Rectal smooth muscle tissue (tissue), 1 donor: ENCODE results near the gene BATF2.

Experiments used
- H3K27ac ChIP-seq: one replicate; pipeline ENCODE4 v1.7.0; 2013; ENCODE audit warnings: low read depth, low read length, inconsistent platforms
- H3K27me3 ChIP-seq: one replicate; pipeline ENCODE4 v1.7.0; 2013; ENCODE audit warnings: low read length; ENCODE audit not compliant: control insufficient read depth, insufficient read depth
- H3K36me3 ChIP-seq: one replicate; pipeline ENCODE4 v1.7.0; 2013; ENCODE audit warnings: low read length; ENCODE audit not compliant: control insufficient read depth, insufficient read depth
- H3K4me1 ChIP-seq: one replicate; pipeline ENCODE4 v1.7.0; 2013; ENCODE audit warnings: low read length; ENCODE audit not compliant: control insufficient read depth, insufficient read depth
- H3K4me3 ChIP-seq: one replicate; pipeline ENCODE4 v1.7.0; 2013; ENCODE audit warnings: low read length
- H3K9ac ChIP-seq: one replicate; pipeline ENCODE4 v1.7.0; 2013; ENCODE audit warnings: low read length

The BATF2 gene

DNA sequence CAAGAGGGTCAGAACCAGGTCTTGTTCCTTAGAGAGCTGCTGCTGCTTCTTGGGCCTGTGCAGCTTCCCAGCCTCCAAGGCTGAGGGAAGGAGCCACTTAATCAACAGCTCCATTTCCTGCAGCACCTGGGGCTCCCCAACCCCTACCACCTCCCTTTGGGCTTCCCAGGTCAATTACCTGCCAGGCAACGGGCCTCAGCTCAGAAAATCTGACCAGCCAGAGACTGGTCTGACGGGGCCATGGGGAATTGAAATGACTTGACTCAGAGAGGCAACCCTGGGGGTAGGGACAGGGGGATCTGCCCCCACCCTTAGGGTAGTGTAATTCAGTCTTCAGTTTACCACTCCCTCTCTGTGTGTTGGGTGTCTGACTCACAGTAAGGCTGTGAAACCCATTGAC lies 20.1 kb downstream of the BATF2 start:
- H3K4me3 ChIP-seq = no peak overlapping the region
- H3K4me1 ChIP-seq = no peaks in the 10 kb centered on the region
- no peak overlapping the region for H3K27ac ChIP-seq
- no peak overlapping the region for H3K9ac ChIP-seq
- no peaks in the 10 kb centered on the region for H3K36me3 ChIP-seq
- H3K27me3 ChIP-seq = no peaks in the 10 kb centered on the region

DNA sequence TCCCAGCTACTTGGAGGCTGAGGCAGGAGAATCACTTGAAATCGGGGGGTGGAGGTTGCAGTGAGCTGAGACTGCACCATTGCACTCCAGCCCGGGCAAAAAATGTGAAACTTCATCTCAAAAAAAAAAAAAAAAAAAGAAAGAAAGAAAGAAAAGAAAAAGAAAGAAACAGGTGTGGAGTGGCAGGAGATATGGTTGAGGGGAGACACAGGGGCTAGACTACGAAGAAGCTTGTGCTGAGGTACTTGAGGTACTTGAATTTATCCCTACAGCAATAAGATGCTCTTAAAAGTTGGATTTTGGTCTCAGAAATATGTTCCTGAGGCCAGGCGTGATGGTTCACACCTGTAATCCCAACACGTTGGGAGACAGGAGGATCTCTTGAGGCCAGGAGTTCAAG lies 22.6 kb downstream of the BATF2 start:
- H3K36me3 ChIP-seq = no peaks in the 10 kb centered on the region
- H3K4me1 ChIP-seq = no peaks in the 10 kb centered on the region
- no peak overlapping the region for H3K27ac ChIP-seq
- H3K9ac ChIP-seq = no peak overlapping the region
- no peaks in the 10 kb centered on the region for H3K27me3 ChIP-seq
- H3K4me3 ChIP-seq = no peak overlapping the region

DNA sequence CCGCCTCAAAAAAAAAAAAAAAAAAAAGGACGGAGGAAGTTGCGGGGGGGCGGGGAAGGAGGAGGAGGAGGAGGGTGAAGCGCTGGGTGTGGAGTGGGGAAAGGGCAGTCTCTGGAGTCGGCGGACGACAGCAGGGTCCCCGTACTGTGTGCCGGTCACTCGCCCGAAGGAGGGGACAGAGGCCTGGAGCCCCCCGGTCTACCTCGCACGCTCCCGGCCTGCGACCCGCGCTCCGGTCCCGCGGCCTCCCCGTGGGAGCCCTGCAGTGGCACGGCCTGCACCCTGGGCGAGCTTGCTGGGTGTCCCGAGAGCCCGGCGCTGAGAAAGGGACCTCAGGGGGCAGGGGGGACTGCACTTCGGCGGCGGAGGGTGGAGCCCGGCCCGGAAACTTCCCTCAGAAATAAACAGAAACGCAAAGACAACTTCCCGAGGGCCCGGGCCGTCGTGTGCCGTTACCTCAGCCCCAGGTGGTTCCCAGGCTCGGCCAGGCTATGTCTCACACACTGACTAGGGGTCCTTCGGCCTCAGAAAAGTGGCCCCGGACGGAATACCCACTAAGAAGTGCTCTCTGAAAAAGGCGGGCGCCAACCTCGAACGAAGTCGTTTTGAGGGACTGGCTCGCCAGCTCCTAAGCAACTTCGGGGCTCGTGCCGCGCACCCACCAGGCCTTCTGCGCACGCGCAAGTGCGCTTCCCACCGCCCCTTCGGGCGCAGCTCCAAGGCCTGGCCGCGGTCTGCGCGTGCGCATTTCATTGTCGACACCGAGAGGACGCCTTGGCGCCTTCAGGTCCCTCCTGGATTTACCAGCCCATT lies 25.1 kb downstream of the BATF2 start, which contains the start of gene MAJIN:
MAJIN (minus strand) TSS at position 688 of the 813 bp plus-strand sequence. CDS start 12,703 bp downstream, outside the sequence.
- no peaks in the 10 kb centered on the region for H3K36me3 ChIP-seq
- no peak within 1 kb of the TSS for H3K9ac ChIP-seq
- no peaks in the 10 kb centered on the region for H3K4me1 ChIP-seq
- no peak within 1 kb of the TSS for H3K27ac ChIP-seq
- peak within 1 kb of the TSS; percentile 64 for H3K4me3 ChIP-seq
- no peaks in the 10 kb centered on the region for H3K27me3 ChIP-seq

DNA sequence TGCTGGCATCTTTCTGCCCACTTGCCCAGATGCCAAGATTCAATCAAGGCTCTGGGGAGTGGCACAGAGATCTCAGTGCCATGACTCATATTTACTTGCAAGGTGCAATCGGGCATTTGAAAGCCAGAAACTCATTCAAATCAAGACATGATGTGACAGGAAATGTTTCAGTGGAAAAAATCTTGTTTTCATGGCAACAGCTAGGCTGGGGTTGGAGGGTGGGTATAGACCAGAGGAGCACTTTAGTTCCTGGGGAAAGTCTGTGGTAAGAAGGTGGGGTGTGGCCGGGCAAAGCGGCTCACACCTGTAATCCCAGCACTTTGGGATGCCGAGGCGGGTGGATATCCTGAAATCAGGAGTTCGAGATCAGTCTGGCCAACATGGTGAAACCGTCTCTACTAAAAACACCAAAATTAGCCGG lies 26.0 kb downstream of the BATF2 start:
- Histone ChIP-seq H3K9ac (no peak overlapping the region), H3K4me3 (no peak overlapping the region), H3K4me1 (no peaks in the 10 kb centered on the region), H3K27me3 (no peaks in the 10 kb centered on the region), H3K36me3 (no peaks in the 10 kb centered on the region), H3K27ac (no peak overlapping the region)

DNA sequence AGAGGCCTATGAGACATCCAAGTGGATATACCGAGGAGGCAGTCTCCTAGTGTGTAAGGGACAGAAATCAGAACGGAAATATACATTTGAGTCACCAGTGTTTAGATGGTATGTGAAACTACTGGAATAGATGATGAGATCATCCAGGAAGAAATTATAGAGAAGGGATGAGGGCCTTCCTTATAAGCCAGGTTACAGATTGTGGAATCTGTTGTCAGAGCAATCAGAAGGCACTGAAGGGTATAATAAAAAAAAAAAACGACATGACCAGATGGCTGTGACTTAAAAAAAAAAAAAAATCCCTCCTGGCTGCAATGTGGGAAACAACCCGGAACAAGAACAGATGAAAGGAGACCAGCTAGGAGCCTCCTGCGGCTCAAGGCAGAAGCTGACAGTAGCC lies 27.6 kb downstream of the BATF2 start:
- no peak overlapping the region for H3K4me3 ChIP-seq
- H3K9ac ChIP-seq = no peak overlapping the region
- no peaks in the 10 kb centered on the region for H3K4me1 ChIP-seq
- no peaks in the 10 kb centered on the region for H3K27me3 ChIP-seq
- no peaks in the 10 kb centered on the region for H3K36me3 ChIP-seq
- no peak overlapping the region for H3K27ac ChIP-seq

DNA sequence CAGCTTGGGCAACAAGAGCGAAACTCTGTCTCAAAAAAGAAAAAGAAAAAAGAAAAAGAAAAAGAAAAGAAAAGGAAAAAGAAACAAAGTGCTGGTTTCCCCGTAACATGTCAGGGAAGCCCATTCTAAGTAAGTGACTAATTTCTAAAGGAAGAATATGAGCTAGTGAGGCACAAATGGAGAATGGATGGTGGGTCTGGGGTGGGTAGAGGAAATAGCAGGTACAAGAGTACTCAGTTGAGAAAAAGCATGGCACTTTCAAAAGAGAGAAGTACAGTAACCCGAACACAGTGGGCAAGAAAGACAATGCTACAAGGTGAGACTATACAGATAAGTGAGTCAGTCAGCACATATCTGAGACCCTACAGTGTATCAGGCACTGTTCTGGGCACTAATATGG lies 29.4 kb downstream of the BATF2 start:
- H3K27me3 ChIP-seq = no peaks in the 10 kb centered on the region
- H3K4me3 ChIP-seq = no peak overlapping the region
- no peaks in the 10 kb centered on the region for H3K36me3 ChIP-seq
- no peak overlapping the region for H3K9ac ChIP-seq
- no peak overlapping the region for H3K27ac ChIP-seq
- no peaks in the 10 kb centered on the region for H3K4me1 ChIP-seq

DNA sequence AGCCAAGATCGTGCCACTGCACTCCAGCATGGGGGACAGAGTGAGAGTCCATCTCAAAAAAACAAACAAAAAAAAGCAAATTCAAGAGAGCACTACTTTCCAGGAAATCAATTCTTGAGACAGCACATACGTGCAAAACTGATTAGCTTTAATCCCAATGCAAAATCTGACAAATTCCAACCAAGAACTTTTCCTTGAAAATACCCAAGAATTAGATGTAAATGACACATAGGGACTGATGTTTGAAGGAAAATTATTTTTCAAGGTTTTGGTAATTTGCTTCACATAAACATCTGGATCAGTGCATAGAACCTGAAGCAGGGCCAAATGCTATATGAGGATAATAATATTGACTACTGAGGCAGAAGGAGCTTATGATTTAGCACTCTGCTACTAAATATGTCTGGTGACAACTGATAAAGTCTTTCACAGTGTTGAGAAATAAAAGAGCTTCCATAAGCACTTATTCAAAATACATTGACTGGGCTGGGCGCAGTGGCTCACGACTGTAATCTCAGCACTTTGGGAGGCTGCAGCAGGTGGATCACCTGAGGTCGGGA lies 33.6 kb downstream of the BATF2 start:
- Histone ChIP-seq H3K27me3 (no peaks in the 10 kb centered on the region), H3K36me3 (no peaks in the 10 kb centered on the region), H3K27ac (no peak overlapping the region), H3K9ac (no peak overlapping the region), H3K4me3 (no peak overlapping the region), H3K4me1 (no peaks in the 10 kb centered on the region)

DNA sequence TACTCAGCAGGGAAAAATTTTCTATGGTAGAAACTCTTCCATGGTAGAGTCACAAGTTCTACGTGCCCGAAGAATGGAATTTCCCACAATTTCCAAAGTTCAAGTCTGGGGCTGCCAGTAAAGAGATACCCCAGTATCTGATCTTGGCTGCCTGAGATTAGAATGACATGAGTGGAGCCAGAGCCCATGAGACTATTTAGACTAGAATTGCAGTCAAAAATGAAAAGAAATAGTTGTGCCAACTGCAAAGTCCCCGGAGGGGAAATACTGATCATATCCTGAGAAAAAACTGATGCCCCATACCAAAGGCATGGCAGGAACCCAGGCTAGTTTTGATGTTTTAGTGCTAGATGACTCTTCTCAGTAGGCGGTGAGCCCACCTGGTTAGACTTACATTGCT lies 36.1 kb downstream of the BATF2 start:
- H3K9ac ChIP-seq = no peak overlapping the region
- H3K27ac ChIP-seq = no peak overlapping the region
- H3K36me3 ChIP-seq = no peaks in the 10 kb centered on the region
- H3K4me1 ChIP-seq = no peaks in the 10 kb centered on the region
- no peak overlapping the region for H3K4me3 ChIP-seq
- H3K27me3 ChIP-seq = no peaks in the 10 kb centered on the region

DNA sequence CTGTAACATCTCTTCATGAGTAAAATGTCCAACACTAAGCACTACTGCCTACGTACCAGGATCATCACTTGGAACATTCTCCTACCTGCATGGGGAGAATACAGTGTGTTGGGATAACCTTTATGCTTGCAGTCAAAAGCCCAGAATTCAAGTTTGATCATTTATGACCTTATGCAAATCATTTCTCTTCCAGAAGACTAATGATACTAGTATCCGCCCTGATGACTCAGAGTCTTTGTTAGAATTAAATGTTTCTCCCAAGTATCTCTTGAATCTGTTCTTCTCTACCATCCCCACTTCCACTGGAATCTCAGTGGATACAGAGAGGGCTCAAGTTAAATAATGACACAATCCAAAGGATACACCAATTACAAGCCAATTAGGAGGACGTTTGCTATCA lies 37.3 kb downstream of the BATF2 start:
- Histone ChIP-seq H3K4me1 (peaks cover 3% of the 10 kb centered on the region), H3K36me3 (no peaks in the 10 kb centered on the region), H3K27me3 (no peaks in the 10 kb centered on the region), H3K9ac (no peak overlapping the region), H3K27ac (no peak overlapping the region), H3K4me3 (no peak overlapping the region)

DNA sequence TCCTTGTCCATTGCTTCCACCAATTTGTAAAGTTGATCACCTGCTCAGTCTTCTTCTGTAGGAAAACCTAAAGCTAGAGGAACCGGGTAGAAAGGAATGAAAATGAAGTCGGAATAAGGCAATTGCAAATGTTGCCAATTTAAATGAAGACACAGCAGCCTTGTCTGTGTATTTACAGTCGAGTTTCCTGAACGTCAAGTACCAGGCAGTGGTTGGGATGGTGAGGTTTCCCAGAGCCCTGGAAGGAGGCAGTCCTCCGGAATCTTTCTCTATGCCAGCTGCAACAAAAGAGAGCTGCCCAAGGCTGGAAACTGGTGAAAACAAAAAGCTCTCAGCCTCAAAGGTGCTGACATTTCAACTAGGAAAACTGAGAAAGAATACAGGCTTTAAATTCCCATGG lies 42.6 kb downstream of the BATF2 start:
- Histone ChIP-seq H3K4me1 (peaks cover 5% of the 10 kb centered on the region), H3K27ac (peak overlapping the region; percentile 14), H3K27me3 (no peaks in the 10 kb centered on the region), H3K4me3 (no peak overlapping the region), H3K36me3 (no peaks in the 10 kb centered on the region), H3K9ac (no peak overlapping the region)

DNA sequence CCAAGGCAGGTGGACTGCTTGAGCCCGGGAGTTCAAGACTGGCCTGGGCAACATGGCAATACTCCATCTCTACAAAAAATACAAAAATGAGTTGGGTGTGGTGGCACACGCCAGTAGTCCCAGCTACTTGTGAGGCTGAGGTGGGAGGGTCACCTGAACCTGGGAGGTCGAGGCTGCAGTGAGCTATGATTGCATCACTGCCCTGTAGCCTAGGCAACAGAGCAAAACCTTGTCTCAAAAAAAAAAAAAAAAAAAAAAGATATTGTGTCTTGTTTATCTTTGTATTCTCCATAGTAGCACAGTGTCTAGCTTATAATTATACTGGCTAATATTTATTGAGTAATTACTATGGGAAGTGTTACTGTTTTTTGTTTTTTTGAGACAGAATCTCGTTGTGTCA lies 45.2 kb downstream of the BATF2 start:
- Histone ChIP-seq H3K36me3 (no peaks in the 10 kb centered on the region), H3K27ac (no peak overlapping the region), H3K4me1 (peaks cover 5% of the 10 kb centered on the region), H3K9ac (no peak overlapping the region), H3K4me3 (no peak overlapping the region), H3K27me3 (no peaks in the 10 kb centered on the region)

DNA sequence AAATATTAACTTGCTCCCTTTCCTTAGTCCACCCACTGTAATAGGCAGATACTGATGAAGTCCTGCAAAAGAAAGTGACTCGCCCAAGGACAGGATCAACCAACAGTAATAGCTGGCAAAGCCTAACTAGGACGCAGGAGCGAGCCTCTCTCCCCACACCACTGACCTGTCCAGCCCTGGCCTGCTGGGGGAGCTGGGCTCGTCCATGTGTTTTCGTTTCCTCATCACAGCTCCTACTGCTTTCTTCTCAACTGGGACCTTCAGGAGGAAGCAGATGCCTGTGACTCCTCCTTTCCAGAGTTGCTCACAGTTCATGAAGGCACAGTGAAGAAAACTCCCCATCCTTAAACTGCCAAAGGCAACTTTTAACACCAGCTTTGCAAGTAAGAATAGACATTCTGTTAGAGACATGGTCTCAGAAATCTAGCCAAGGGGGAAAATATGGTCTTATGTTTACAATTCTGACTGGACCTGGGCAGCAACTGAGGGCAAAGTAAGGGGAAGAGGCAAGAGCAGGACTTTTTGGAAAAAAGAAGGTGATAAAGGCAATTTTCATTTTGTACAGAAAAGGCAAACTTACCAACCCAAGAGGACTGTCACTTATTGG lies 49.5 kb downstream of the BATF2 start:
- Histone ChIP-seq H3K9ac (no peak overlapping the region), H3K4me3 (no peak overlapping the region), H3K36me3 (no peaks in the 10 kb centered on the region), H3K4me1 (no peaks in the 10 kb centered on the region), H3K27me3 (no peaks in the 10 kb centered on the region), H3K27ac (no peak overlapping the region)
